Ishikawa (cell line): ENCODE measurements around the gene SH3TC2.

Source experiments
- CEBPB ChIP-seq: IDR thresholded peaks from 2 replicates; pipeline ENCODE4 v1.6.1; 2012
- CREB1 ChIP-seq: IDR thresholded peaks from 2 replicates; pipeline ENCODE4 v1.6.1; 2012; ENCODE audit warnings: low read depth
- EGR1 ChIP-seq: IDR thresholded peaks from 2 replicates; pipeline ENCODE4 v1.6.1; 2012
- EP300 ChIP-seq: IDR thresholded peaks from 2 replicates; pipeline ENCODE4 v1.6.1; 2012; ENCODE audit warnings: borderline replicate concordance
- FOXM1 ChIP-seq: IDR thresholded peaks from 2 replicates; pipeline ENCODE4 v1.6.1; 2012; ENCODE audit warnings: low read depth, borderline replicate concordance
- NFIC ChIP-seq: IDR thresholded peaks from 2 replicates; pipeline ENCODE4 v1.6.1; 2012
- RAD21 ChIP-seq: IDR thresholded peaks from 2 replicates; pipeline ENCODE4 v1.6.1; 2012; ENCODE audit warnings: low read depth
- TAF1 ChIP-seq: IDR thresholded peaks from 2 replicates; pipeline ENCODE4 v1.6.1; 2012; ENCODE audit warnings: low read depth, mild to moderate bottlenecking
- TCF12 ChIP-seq: IDR thresholded peaks from 2 replicates; pipeline ENCODE4 v1.6.1; 2012; ENCODE audit warnings: low read depth
- TEAD4 ChIP-seq: IDR thresholded peaks from 2 replicates; pipeline ENCODE4 v1.6.1; 2012
- YY1 ChIP-seq: IDR thresholded peaks from 2 replicates; pipeline ENCODE4 v1.6.1; 2012; ENCODE audit warnings: low read depth
- ZBTB7A ChIP-seq: IDR thresholded peaks from 2 replicates; pipeline ENCODE4 v1.6.1; 2012; ENCODE audit warnings: low read depth
- TF ChIP-seq, protein P1 (sequence below): IDR thresholded peaks from 2 replicates; pipeline ENCODE4 v1.6.1; 2012
- TF ChIP-seq, protein P2 (sequence below): IDR thresholded peaks from 2 replicates; pipeline ENCODE4 v1.6.1; 2012
- TF ChIP-seq, protein P3 (sequence below): IDR thresholded peaks from 2 replicates; pipeline ENCODE4 v1.6.1; 2012; ENCODE audit warnings: low read depth, mild to moderate bottlenecking

Gene SH3TC2

DNA sequence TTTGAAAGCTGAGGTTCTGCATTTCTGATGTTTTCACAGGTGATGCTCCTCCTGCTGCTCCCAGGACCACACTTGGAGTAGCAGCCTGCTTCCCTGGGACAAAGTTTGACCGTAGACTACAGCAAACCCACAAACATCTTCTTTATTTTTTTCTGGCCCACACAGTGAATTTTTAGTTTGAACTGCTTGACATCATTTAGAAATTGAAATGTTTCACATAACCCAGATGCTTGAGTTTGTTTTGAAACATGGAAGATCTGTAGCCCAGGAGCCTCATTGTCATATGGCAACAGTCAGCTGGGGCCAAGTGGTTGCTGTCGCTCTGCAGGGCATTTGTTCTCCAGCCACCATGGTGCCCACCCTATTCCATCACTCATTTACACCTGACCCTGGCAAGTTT is 8.4 kb downstream of the SH3TC2 start:
- no peak for TF ChIP-seq TCF12
- TF ChIP-seq, protein P1, sequence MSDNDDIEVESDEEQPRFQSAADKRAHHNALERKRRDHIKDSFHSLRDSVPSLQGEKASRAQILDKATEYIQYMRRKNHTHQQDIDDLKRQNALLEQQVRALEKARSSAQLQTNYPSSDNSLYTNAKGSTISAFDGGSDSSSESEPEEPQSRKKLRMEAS: no peak
- no peak for TF ChIP-seq YY1
- no peak for TF ChIP-seq ZBTB7A
- TF ChIP-seq RAD21: no peak
- TF ChIP-seq CREB1: no peak
- no peak for TF ChIP-seq TAF1
- TF ChIP-seq, protein P2, sequence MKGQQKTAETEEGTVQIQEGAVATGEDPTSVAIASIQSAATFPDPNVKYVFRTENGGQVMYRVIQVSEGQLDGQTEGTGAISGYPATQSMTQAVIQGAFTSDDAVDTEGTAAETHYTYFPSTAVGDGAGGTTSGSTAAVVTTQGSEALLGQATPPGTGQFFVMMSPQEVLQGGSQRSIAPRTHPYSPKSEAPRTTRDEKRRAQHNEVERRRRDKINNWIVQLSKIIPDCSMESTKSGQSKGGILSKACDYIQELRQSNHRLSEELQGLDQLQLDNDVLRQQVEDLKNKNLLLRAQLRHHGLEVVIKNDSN: no peak
- no peak for TF ChIP-seq EGR1
- TF ChIP-seq FOXM1: no peak
- no peak for TF ChIP-seq TEAD4
- TF ChIP-seq CEBPB: no peak
- no peak for TF ChIP-seq NFIC
- TF ChIP-seq, protein P3, sequence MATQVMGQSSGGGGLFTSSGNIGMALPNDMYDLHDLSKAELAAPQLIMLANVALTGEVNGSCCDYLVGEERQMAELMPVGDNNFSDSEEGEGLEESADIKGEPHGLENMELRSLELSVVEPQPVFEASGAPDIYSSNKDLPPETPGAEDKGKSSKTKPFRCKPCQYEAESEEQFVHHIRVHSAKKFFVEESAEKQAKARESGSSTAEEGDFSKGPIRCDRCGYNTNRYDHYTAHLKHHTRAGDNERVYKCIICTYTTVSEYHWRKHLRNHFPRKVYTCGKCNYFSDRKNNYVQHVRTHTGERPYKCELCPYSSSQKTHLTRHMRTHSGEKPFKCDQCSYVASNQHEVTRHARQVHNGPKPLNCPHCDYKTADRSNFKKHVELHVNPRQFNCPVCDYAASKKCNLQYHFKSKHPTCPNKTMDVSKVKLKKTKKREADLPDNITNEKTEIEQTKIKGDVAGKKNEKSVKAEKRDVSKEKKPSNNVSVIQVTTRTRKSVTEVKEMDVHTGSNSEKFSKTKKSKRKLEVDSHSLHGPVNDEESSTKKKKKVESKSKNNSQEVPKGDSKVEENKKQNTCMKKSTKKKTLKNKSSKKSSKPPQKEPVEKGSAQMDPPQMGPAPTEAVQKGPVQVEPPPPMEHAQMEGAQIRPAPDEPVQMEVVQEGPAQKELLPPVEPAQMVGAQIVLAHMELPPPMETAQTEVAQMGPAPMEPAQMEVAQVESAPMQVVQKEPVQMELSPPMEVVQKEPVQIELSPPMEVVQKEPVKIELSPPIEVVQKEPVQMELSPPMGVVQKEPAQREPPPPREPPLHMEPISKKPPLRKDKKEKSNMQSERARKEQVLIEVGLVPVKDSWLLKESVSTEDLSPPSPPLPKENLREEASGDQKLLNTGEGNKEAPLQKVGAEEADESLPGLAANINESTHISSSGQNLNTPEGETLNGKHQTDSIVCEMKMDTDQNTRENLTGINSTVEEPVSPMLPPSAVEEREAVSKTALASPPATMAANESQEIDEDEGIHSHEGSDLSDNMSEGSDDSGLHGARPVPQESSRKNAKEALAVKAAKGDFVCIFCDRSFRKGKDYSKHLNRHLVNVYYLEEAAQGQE: no peak
- TF ChIP-seq EP300: no peak

DNA sequence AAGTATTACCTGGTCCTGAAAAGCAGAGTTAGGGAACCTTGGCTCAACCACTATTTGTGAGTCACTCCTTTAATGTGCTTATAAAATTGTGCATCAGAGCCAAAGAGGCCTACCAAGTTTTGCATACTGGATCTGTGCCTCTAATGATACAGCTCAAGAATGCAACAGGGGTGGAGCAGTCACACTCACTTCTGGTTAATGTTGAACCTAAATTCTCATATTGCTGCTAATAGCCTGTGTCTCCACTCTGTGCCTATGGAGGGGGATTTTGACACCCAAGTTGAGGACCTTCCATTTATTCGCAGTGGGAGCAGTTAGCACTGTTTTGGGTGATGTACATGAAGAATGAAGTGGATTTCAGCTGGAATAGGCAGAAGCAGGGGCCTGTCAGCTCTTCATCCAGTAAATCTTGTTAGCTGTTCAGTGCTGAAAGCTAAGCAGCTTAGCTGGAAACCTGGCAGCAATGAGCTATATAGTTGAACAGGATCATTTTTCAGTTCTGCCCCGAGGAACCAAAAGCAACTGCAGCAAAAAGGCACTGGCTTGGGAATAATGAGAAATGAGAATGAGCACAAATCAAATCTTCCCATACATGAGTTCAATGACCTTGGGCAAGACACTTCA is 9.7 kb downstream of the SH3TC2 start:
- TF ChIP-seq ZBTB7A (no peak), YY1 (no peak), EGR1 (no peak), TAF1 (no peak), FOXM1 (no peak), EP300 (no peak), CEBPB (no peak), TCF12 (no peak)
- TF ChIP-seq, protein P1: no peak
- TF ChIP-seq, protein P2: no peak

DNA sequence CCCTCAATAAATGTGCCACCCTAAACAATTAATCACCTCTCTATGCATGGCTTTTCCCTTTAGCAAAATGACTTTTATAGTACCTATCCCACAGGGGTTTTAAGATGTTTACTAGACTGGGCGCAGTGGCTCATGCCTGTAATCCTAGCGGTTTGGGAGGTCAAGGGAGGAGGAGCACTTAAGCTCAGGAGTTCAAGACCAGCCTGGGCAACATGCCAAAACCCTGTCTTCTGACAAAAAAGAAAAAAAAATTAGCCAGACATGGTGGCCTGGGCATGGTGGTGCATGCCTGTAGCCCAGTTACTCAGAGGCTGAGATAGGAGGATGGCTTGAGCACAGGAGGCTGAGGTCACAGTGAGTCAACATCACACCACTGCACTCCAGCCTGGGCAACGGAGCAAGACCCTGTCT is 13.5 kb downstream of the SH3TC2 start:
- TF ChIP-seq TEAD4 (no peak), FOXM1 (no peak), ZBTB7A (no peak), RAD21 (no peak), CREB1 (no peak), NFIC (no peak), EGR1 (no peak)
- TF ChIP-seq, protein P1: no peak

DNA sequence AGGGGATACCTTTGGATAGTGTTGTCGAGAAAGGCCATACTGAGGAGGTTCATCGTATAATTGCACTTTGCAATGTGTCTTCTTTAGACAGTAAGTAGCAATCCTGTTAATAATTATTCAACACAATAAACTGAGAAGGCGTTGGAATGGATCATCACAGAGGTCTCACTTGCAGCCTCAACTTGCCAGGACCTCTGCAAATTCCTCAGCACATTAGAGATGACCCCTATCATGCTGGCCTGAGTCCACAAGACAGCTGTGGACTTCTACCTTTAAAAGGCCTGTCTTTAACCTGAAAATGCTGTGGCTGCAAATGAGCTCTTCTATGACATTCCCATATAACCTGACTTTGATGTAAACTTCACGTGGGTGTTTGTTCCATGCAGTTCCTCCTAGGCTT is 14.1 kb downstream of the SH3TC2 start:
- TF ChIP-seq ZBTB7A: no peak
- TF ChIP-seq TCF12: no peak
- TF ChIP-seq, protein P1: no peak
- TF ChIP-seq FOXM1: no peak
- no peak for TF ChIP-seq TEAD4
- TF ChIP-seq, protein P3: no peak
- TF ChIP-seq YY1: no peak
- TF ChIP-seq NFIC: no peak
- no peak for TF ChIP-seq TAF1
- TF ChIP-seq CEBPB: no peak
- no peak for TF ChIP-seq RAD21
- TF ChIP-seq CREB1: no peak
- no peak for TF ChIP-seq EGR1
- TF ChIP-seq, protein P2: no peak
- TF ChIP-seq EP300: no peak

DNA sequence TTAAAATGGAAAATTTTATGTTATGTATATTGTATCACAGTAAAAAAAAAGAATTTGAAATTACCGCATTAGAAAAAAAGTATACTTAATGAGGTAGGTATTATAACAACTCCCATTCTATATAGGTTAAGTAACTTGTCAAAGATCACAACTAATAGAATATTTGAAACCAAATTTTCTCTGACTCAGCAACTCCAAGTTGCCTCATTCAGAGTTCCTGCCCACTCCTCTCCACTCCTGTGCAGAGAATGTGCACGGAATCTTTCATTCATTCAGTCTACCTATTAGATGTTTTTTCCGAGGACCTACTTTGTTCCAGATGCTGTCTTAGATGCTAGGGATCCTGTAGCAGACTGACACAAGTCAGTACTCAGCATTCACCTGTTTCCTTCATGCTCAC is 15.4 kb downstream of the SH3TC2 start:
- TF ChIP-seq EGR1 (no peak), TEAD4 (no peak), RAD21 (no peak), TCF12 (no peak), YY1 (no peak), TAF1 (no peak), CEBPB (no peak), ZBTB7A (no peak), FOXM1 (no peak), CREB1 (no peak), NFIC (no peak), EP300 (no peak)
- TF ChIP-seq, protein P3: no peak
- TF ChIP-seq, protein P2: no peak
- TF ChIP-seq, protein P1: no peak
